Thyroid gland (tissue), 4 donors: ENCODE data around the gene CALCOCO2. TPM values are rescaled to one million over a fixed set of nuclear protein-coding genes. Genes with fewer than 3 reads are reported as not detected.

Experiments used
- DNase-seq, 2 donors: peaks; one replicate each; pipeline ENCODE4 v3.0.0-alpha.2; 2019
- H3K27ac ChIP-seq, 3 donors: fragments of 200-600 bp; sonication (generic); 1 replicate in 2 of 3; 2 replicates in 1 of 3; pipeline ENCODE4 v1.5.1; 2016 to 2019; ENCODE audit warnings: mild to moderate bottlenecking in 1 of 3, moderate library complexity in 1 of 3
- H3K27me3 ChIP-seq: fragments of 200-600 bp; sonication (generic); one replicate; pipeline ENCODE4 v1.5.1; 2019
- H3K36me3 ChIP-seq, 2 donors: fragments of 200-600 bp; sonication (generic); one replicate each; pipeline ENCODE4 v1.5.1; 2016 to 2019
- H3K4me1 ChIP-seq, 2 donors: fragments of 200-600 bp; sonication (generic); one replicate each; pipeline ENCODE4 v1.5.1; 2017 to 2019
- H3K4me3 ChIP-seq, 3 donors: fragments of 200-600 bp; sonication (generic); replicated peaks in 1 of 3; 1 replicate in 2 of 3; 2 replicates in 1 of 3; pipeline ENCODE4 v1.5.1; 2016; ENCODE audit warnings: mild to moderate bottlenecking in 1 of 3
- H3K9me3 ChIP-seq: fragments of 200-600 bp; sonication (generic); one replicate; pipeline ENCODE4 v1.5.1; 2017
- POLR2A ChIP-seq, 2 donors: fragments of 450-650 bp; IDR thresholded peaks; one replicate each; pipeline ENCODE4 v1.6.1; 2017; ENCODE audit warnings: antibody characterized with exemption in 2 of 2, mild to moderate bottlenecking in 2 of 2, moderate library complexity in 1 of 2
- WGBS, 2 donors: methylation state at CpG; one replicate each; pipeline ENCODE4 v1.1.5; 2017; 5-methylcytosine and 5-hydroxymethylcytosine counted together
- intact Hi-C: fragments of 100-400 bp; cut with DNase I; formaldehyde crosslinking; loops from one replicate; pipeline ENCODE4 v1.15.1; 2023
- total RNA-seq, 4 donors: library from RNA; depleted of rRNA; stranded (reverse); fragments of >200 nt; gene quantifications; one replicate each; pipeline ENCODE4 v1.2.3, GENCODE V29; 2016
- TF ChIP-seq, protein P1 (sequence below), 6 experiments: fragments of 200-600 bp in 3 of 6; fragments of 450-650 bp in 3 of 6; sonication (generic) in 3 of 6; IDR thresholded peaks; one replicate each; pipeline ENCODE4 v1.5.1; 2016 to 2019; ENCODE audit warnings: antibody characterized with exemption in 6 of 6, mild to moderate bottlenecking in 2 of 6, inconsistent platforms in 1 of 6, moderate library complexity in 1 of 6

Gene CALCOCO2
- total RNA-seq, 4 donors from 2014 or later: 111 to 163 (median 139) TPM

DNA sequence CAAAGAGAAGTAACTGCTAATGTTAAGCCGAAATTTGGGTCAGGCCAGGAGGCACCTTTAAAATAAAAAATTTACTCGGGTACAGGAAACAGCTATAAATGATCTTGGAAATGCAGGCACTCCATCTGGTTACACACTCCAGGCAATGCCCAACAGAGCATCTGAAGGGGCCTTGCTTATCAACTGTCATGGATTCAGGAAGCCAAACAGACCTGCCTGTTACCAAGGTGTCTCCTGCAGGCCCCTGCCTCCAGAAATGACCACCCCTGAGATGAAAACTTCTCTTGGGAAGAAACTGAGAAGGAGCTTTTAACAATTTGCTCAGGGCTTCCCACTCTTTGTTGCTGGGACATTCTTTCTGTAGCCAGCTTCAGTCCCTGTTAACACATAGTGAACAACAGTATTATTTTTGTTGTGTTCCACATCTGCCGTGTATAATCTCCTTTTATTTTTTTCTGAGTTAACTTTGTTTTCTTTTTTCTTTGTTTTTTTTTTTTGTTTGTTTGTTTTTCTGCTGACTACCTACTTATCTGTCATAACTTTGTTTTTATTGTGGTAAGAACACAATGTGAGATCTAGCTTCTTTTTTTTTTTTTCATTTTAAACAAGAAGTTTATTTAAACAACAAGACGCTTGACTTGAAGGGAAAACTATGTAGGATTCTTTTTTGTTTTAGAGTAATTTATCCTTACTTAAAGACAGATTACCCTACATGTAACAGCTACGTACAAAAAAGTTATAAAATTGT lies 43.0 kb downstream of the CALCOCO2 start:
- TF ChIP-seq, protein P1, sequence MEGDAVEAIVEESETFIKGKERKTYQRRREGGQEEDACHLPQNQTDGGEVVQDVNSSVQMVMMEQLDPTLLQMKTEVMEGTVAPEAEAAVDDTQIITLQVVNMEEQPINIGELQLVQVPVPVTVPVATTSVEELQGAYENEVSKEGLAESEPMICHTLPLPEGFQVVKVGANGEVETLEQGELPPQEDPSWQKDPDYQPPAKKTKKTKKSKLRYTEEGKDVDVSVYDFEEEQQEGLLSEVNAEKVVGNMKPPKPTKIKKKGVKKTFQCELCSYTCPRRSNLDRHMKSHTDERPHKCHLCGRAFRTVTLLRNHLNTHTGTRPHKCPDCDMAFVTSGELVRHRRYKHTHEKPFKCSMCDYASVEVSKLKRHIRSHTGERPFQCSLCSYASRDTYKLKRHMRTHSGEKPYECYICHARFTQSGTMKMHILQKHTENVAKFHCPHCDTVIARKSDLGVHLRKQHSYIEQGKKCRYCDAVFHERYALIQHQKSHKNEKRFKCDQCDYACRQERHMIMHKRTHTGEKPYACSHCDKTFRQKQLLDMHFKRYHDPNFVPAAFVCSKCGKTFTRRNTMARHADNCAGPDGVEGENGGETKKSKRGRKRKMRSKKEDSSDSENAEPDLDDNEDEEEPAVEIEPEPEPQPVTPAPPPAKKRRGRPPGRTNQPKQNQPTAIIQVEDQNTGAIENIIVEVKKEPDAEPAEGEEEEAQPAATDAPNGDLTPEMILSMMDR (IDR thresholded peaks at IDR 0.05): no peak
- TF ChIP-seq POLR2A (IDR thresholded peaks at IDR 0.05): no peak
- Histone ChIP-seq H3K27me3 (no peaks in the 10 kb centered on the region), H3K36me3 (no peaks in the 10 kb centered on the region), H3K27ac (peak overlapping the region; percentile 26 to 44 (median 27)), H3K9me3 (no peaks in the 10 kb centered on the region), H3K4me3 (no peak overlapping the region), H3K4me1 (peaks cover 0 to 26% of the 10 kb centered on the region in 2 donors)
- intact Hi-C loops: no loop called here
- WGBS, 2 donors: 63 to 67% methylated on average over 5 of the region's 5 CpGs
- no peak for DNase-seq

DNA sequence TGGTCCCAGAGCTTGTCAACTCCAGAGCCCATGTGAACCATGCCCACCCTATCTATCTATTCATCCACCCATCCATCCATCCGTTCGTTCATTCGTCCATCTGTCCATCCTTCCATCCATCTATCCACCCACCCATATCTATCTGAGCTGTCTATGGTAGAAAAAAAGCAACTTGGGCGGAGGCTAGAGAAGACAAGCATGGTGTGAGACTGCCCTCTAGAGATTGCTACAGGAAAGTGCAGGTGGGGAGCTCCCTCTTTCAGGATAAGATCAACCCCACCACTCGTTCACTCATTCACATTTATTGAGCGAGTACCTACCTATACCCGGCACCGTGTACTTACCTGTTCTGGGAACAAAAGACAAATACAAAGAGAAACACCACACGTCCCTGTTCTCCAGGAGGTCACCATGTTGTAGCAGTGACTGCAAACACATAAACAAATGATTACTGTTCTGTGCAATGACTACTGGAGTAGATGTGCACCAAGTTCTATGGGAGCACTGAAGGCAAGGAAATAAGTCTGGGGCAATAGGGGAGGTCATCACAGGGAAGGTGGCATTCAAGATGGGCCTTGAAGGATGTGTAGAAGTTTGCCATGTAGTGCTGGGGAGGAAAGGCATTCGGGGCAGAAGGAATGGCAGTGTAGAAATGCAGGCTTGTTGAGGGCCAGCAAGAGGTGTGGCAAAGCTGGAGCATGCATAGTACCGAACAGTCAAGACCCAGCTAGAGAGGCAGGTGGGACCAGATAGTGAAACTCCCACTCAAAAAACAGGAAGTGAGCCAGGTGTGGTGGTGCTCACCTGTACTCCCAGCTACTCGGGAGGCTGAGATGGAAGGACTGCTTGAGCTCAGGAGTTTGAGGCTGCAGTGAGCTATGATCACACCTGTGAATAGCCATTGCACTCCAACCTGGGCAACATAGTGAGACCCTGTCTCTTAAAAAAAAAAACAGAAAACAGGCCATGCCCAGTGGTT lies 48.4 kb downstream of the CALCOCO2 start:
- Histone ChIP-seq H3K4me3 (no peak overlapping the region), H3K4me1 (no peaks in the 10 kb centered on the region), H3K27me3 (no peaks in the 10 kb centered on the region), H3K27ac (no peak overlapping the region), H3K36me3 (no peaks in the 10 kb centered on the region), H3K9me3 (no peaks in the 10 kb centered on the region)
- WGBS, 2 donors: 23 to 24% methylated on average over 12 of the region's 12 CpGs
- peak; percentile 35 to 45 for DNase-seq
- no peak for TF ChIP-seq POLR2A (IDR thresholded peaks at IDR 0.05)
- TF ChIP-seq, protein P1 (IDR thresholded peaks at IDR 0.05): peak; percentile 76 to 95 (median 92)
- intact Hi-C loops: no loop called here

DNA sequence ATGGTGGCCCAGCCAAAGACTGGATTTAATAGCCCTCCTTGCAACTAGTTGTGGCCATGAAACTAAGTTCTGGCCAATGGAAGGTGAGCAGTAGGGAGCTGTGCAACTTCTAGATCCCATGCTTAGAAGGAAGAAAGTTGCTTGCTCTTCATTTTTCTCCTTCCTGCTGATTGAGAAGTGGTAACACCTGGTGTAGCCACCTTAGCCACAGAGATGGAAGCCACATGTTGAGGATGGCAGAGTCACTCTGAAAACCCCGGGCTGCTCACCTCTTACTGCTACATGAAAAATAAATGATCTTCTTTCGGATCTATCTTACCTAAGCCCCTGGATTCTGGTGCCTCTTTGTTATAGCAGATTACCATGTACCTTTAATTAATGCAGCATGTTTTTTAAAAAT lies 51.4 kb downstream of the CALCOCO2 start:
- intact Hi-C loops: loop anchor here (5.0 to 10.0 kb wide), 4 partner anchors 75 to 207 kb away; partner anchors contain the start of genes HOXB13, PRAC1 and PRAC2

DNA sequence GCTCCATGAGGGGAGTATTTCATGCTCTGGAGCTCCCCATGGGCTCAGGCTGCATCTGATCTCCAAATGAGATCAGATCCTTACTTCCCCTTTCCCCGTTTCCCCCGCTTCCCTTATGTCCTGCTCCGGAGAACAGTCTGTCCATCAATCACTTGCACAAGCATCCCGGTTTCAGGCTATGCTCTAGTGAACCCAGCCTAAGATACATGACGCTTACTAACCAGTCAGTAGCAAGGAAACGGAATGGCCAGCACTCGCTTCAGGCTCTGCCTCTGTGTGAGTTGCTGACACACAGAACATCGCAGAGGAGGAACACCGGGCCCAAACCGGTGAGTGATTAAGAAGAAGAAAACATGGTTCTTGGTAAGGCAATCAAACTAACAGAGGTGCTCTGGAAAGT lies 52.3 kb downstream of the CALCOCO2 start:
- no peak for DNase-seq
- Histone ChIP-seq H3K36me3 (no peaks in the 10 kb centered on the region), H3K27ac (no peak overlapping the region), H3K4me3 (no peak overlapping the region), H3K9me3 (no peaks in the 10 kb centered on the region), H3K27me3 (no peaks in the 10 kb centered on the region), H3K4me1 (no peaks in the 10 kb centered on the region)
- TF ChIP-seq, protein P1 (IDR thresholded peaks at IDR 0.05): no peak
- TF ChIP-seq POLR2A (IDR thresholded peaks at IDR 0.05): no peak
- 54 to 63% methylated on average over 10 of the region's 10 CpGs for WGBS, 2 donors
- intact Hi-C loops: loop anchor here (5.0 to 10.0 kb wide), 4 partner anchors 76 to 208 kb away; partner anchors contain the start of genes HOXB13, PRAC1 and PRAC2

More for the DNA sequence above, 51.4 kb downstream of the CALCOCO2 start:
- H3K36me3 ChIP-seq: no peaks in the 10 kb centered on the region
- no peak overlapping the region for H3K4me3 ChIP-seq
- no peak overlapping the region for H3K27ac ChIP-seq
- H3K4me1 ChIP-seq: no peaks in the 10 kb centered on the region
- H3K9me3 ChIP-seq: no peaks in the 10 kb centered on the region
- 76 to 88% methylated on average over 2 of the region's 2 CpGs for WGBS, 2 donors
- no peak for TF ChIP-seq POLR2A (IDR thresholded peaks at IDR 0.05)
- TF ChIP-seq, protein P1 (IDR thresholded peaks at IDR 0.05): no peak
- no peaks in the 10 kb centered on the region for H3K27me3 ChIP-seq
- no peak for DNase-seq
